ENCODE measurements around the gene CPNE8. TPM values are rescaled to one million over a fixed set of nuclear protein-coding genes. Genes with fewer than 3 reads are reported as not detected.
A peak's percentile ranks its signal among the peaks of the same experiment; 100 is the strongest.

The CPNE8 gene
- total RNA-seq, 6 experiments from 2014 or later, result 8.6 to 21.1 (median 16.3) TPM

GRCh38 chr12:38880288-38880687 lies 25.1 kb downstream of the CPNE8 start:
- DNase-seq, result peak in 2 of 3 donors; percentile 21 to 57
- ATAC-seq, result peak; percentile 92 to 97 (median 95)

GRCh38 chr12:38878986-38879385 lies 26.4 kb downstream of the CPNE8 start:
- H3K9me3 ChIP-seq, result no peaks in the 10 kb centered on the region
- ATAC-seq (no peak), DNase-seq (no peak)
- H3K36me3 ChIP-seq, result no peaks in the 10 kb centered on the region
- no peaks in the 10 kb centered on the region for H3K27me3 ChIP-seq
- intact Hi-C loops (cut with DNase I), result no loop called here
- no peak overlapping the region for H3K27ac ChIP-seq
- no peak overlapping the region for H3K4me3 ChIP-seq
- 88% methylated on average over 4 of the region's 4 CpGs for WGBS (ENCODE audit: insufficient coverage, low coverage, low lambda C conversion rate, missing lambda C conversion rate)
- no peak for TF ChIP-seq POLR2A (IDR thresholded peaks at IDR 0.05)
- no peak for TF ChIP-seq CTCF (IDR thresholded peaks at IDR 0.05)
- peaks cover 0 to 20% (median 5%) of the 10 kb centered on the region in 4 donors for H3K4me1 ChIP-seq

More at GRCh38 chr12:38880288-38880687, 25.1 kb downstream of the CPNE8 start:
- TF ChIP-seq CTCF (IDR thresholded peaks at IDR 0.05) (no peak), POLR2A (IDR thresholded peaks at IDR 0.05) (no peak)
- Histone ChIP-seq H3K4me3 (no peak overlapping the region), H3K27me3 (no peaks in the 10 kb centered on the region), H3K4me1 (peaks cover 0 to 29% (median 12%) of the 10 kb centered on the region in 4 donors), H3K36me3 (no peaks in the 10 kb centered on the region), H3K27ac (peak overlapping the region; percentile 2 to 69 (median 45)), H3K9me3 (no peaks in the 10 kb centered on the region)
- WGBS (ENCODE audit: insufficient coverage, low coverage, low lambda C conversion rate, missing lambda C conversion rate), result 34% methylated on average over 3 of the region's 3 CpGs
- intact Hi-C loops (cut with DNase I), result no loop called here

GRCh38 chr12:38878333-38878705 lies 27.1 kb downstream of the CPNE8 start:
- no peaks in the 10 kb centered on the region for H3K36me3 ChIP-seq
- intact Hi-C loops (cut with DNase I), result no loop called here
- no peak for ATAC-seq
- H3K4me3 ChIP-seq, result no peak overlapping the region
- DNase-seq, result no peak
- H3K27ac ChIP-seq, result no peak overlapping the region
- WGBS (ENCODE audit: insufficient coverage, low coverage, low lambda C conversion rate, missing lambda C conversion rate), result 60% methylated on average over 2 of the region's 2 CpGs
- no peak for TF ChIP-seq CTCF (IDR thresholded peaks at IDR 0.05)
- no peak for TF ChIP-seq POLR2A (IDR thresholded peaks at IDR 0.05)
- H3K27me3 ChIP-seq, result no peaks in the 10 kb centered on the region
- H3K9me3 ChIP-seq, result no peaks in the 10 kb centered on the region
- peaks cover 0 to 13% (median 2%) of the 10 kb centered on the region in 4 donors for H3K4me1 ChIP-seq

- intact Hi-C loops (cut with DNase I), result no loop called here
- ATAC-seq (no peak), DNase-seq (no peak)
- 75% methylated on average over 3 of the region's 3 CpGs for WGBS (ENCODE audit: insufficient coverage, low coverage, low lambda C conversion rate, missing lambda C conversion rate)
- no peak overlapping the region for H3K27ac ChIP-seq
- no peaks in the 10 kb centered on the region for H3K27me3 ChIP-seq
- peaks cover 0 to 8% (median 2%) of the 10 kb centered on the region in 4 donors for H3K4me1 ChIP-seq
- no peaks in the 10 kb centered on the region for H3K9me3 ChIP-seq
- TF ChIP-seq CTCF (IDR thresholded peaks at IDR 0.05) (no peak), POLR2A (IDR thresholded peaks at IDR 0.05) (no peak)
- H3K36me3 ChIP-seq, result no peaks in the 10 kb centered on the region
- no peak overlapping the region for H3K4me3 ChIP-seq
Observed at GRCh38 chr12:38875586-38876228, 29.7 kb downstream of the CPNE8 start.
